Naive thymus-derived CD8-positive, alpha-beta T cell (primary cell): Measurements from ENCODE around the gene NRBP1. TPM values are rescaled to one million over a fixed set of nuclear protein-coding genes. Genes with fewer than 3 reads are reported as not detected.

Experiments
- ATAC-seq, 2 donors: fragments of 150-1000 bp; cut with Tn5 transposase in 1 of 2; sonication (Bioruptor Pico), chemical (Tn5 transposase) in 1 of 2; 1 replicate in 1 of 2; 2 replicates in 1 of 2; pipeline ENCODE4 v1.10.0; 2021; ENCODE audit warnings: mild to moderate bottlenecking in 2 of 2, moderate library complexity in 2 of 2
- POLR2A ChIA-PET: fragments of 350-600 bp; sonication (Branson Sonifier 250); formaldehyde crosslinking; loops from one replicate; lab custom pipeline; 2021; ENCODE audit warnings: antibody characterized with exemption; lab: Charles Lee
- DNase-seq, 10 donors: peaks; one replicate each; pipeline versions ENCODE4 v3.0.0 to v3.0.0-alpha.2; 2020 to 2022
- H3K27ac Mint-ChIP-seq, 10 donors: one replicate each; pipeline ENCODE4 v1.8.0; 2020 to 2022; ENCODE audit warnings: mild to moderate bottlenecking in 10 of 10, mixed read lengths in 10 of 10, moderate library complexity in 4 of 10, inconsistent platforms in 1 of 10
- H3K27me3 Mint-ChIP-seq, 5 donors: one replicate each; pipeline ENCODE4 v1.8.0; 2021 to 2022; ENCODE audit warnings: mixed read lengths in 5 of 5
- H3K36me3 Mint-ChIP-seq, 3 donors: one replicate each; pipeline ENCODE4 v1.8.0; 2020 to 2022; ENCODE audit warnings: mixed read lengths in 3 of 3, mild to moderate bottlenecking in 2 of 3, inconsistent platforms in 1 of 3
- H3K4me1 Mint-ChIP-seq, 4 donors: one replicate each; pipeline ENCODE4 v1.8.0; 2021 to 2022; ENCODE audit warnings: mixed read lengths in 4 of 4
- H3K4me3 Mint-ChIP-seq, 10 donors: one replicate each; pipeline ENCODE4 v1.8.0; 2020 to 2022; ENCODE audit warnings: mild to moderate bottlenecking in 10 of 10, mixed read lengths in 10 of 10, moderate library complexity in 6 of 10, inconsistent platforms in 1 of 10
- H3K9me3 Mint-ChIP-seq, 9 donors: one replicate each; pipeline ENCODE4 v1.8.0; 2020 to 2022; ENCODE audit warnings: mixed read lengths in 9 of 9, mild to moderate bottlenecking in 3 of 9, inconsistent platforms in 1 of 9, moderate library complexity in 1 of 9
- polyA plus RNA-seq, 3 donors: library from polyadenylated mRNA; unstranded; fragments of 300-500 nt; fragmentation: Illumina TruSeq; gene quantifications; one replicate each; pipeline ENCODE4 v1.2.3, GENCODE V29; 2021
- total RNA-seq, 8 experiments: library from RNA in 2 of 8; stranded (reverse) in 2 of 8; gene quantifications; one replicate each; pipeline ENCODE4 v1.2.3 and lab custom pipeline; 2021 to 2026

The NRBP1 gene
- total RNA-seq = 100 to 1,000 TPM; 118 TPM
- 100 to 1,000 TPM in 1 of 3 donors, 10 to 100 TPM in 2; 73.4 to 107 (median 78.8) TPM for polyA plus RNA-seq
- total RNA-seq (lab: John Stamatoyannopoulos, UW) = 131 to 175 (median 149) reads per million in 6 experiments

GRCh38 chr2:27428213-27428977, at the start of gene NRBP1:
Gene NRBP1 (plus strand): TSS chr2:27428631. CDS start chr2:27433274, 4,643 bp downstream.
- peaks cover 0 to 14% (median 4%) of the 10 kb centered on the region in 3 donors for H3K36me3 Mint-ChIP-seq
- H3K4me3 Mint-ChIP-seq = peak within 1 kb of the TSS; percentile 95 to 100 (median 98)
- peak within 1 kb of the TSS; percentile 94 to 99 (median 98) for H3K27ac Mint-ChIP-seq
- DNase-seq = peak; percentile 81 to 93 (median 90)
- H3K4me1 Mint-ChIP-seq = peaks cover 22 to 45% (median 43%) of the 10 kb centered on the region in 4 donors
- POLR2A ChIA-PET = interaction anchor here (0.7 to 3.7 kb wide), 21 partner anchors 9 to 377 kb away, joined by 3 to 58 read pairs (median 5); partner anchors contain the start of genes AGBL5, EIF2B4, GTF3C2 and IFT172
- ATAC-seq = peak; percentile 92 to 94
- H3K27me3 Mint-ChIP-seq = no peaks in the 10 kb centered on the region
- H3K9me3 Mint-ChIP-seq = no peaks in the 10 kb centered on the region

- no peak for ATAC-seq
- Mint-ChIP-seq H3K27me3 (no peaks in the 10 kb centered on the region), H3K27ac (peak overlapping the region; percentile 12 to 97 (median 92)), H3K4me1 (peaks cover 17 to 48% (median 30%) of the 10 kb centered on the region in 4 donors), H3K9me3 (no peaks in the 10 kb centered on the region), H3K36me3 (peaks cover 0 to 54% (median 12%) of the 10 kb centered on the region in 3 donors), H3K4me3 (peak overlapping the region in 6 of 10 donors; percentile 38 to 95 (median 90))
- POLR2A ChIA-PET = interaction anchor here (0.6 to 3.4 kb wide), 8 partner anchors 9 to 245 kb away, joined by 3 to 71 read pairs (median 14); partner anchors contain the start of genes EIF2B4, GTF3C2, MPV17 and NRBP1
- DNase-seq = no peak
These were observed 49.6 kb upstream of the NRBP1 start for GRCh38 chr2:27378809-27379290.

DNA sequence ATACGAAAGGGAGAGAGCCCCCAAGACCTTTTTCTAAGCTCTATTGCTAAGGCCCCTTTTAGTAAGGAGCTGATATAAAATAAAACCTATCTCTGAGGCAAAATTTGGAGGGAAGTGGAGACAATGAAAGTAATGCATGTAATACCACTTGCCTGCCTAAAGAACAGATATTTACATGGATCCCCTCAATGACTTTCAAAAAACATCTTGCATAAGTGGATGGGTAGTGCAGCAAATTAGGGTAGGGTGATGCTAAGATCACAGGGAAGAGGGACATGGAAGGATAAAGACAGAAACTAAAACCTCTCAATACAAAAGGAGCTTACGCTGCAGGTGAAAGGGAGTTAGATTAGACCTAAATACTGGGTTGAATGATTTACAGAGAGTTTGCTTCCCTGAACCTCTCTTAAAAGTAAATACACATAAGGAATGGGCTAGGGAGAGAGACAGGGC, 49.0 kb upstream of the NRBP1 start:
- Mint-ChIP-seq H3K27me3 (no peaks in the 10 kb centered on the region), H3K4me3 (peak overlapping the region; percentile 73 to 95 (median 89)), H3K27ac (peak overlapping the region; percentile 38 to 97 (median 94)), H3K4me1 (peaks cover 18 to 48% (median 30%) of the 10 kb centered on the region in 4 donors), H3K9me3 (no peaks in the 10 kb centered on the region), H3K36me3 (peaks cover 0 to 54% (median 10%) of the 10 kb centered on the region in 3 donors)
- no peak for DNase-seq
- ATAC-seq = no peak
- POLR2A ChIA-PET = interaction anchor here (0.6 to 3.4 kb wide), 8 partner anchors 9 to 245 kb away, joined by 3 to 71 read pairs (median 14); partner anchors contain the start of genes EIF2B4, GTF3C2, MPV17 and NRBP1

DNA sequence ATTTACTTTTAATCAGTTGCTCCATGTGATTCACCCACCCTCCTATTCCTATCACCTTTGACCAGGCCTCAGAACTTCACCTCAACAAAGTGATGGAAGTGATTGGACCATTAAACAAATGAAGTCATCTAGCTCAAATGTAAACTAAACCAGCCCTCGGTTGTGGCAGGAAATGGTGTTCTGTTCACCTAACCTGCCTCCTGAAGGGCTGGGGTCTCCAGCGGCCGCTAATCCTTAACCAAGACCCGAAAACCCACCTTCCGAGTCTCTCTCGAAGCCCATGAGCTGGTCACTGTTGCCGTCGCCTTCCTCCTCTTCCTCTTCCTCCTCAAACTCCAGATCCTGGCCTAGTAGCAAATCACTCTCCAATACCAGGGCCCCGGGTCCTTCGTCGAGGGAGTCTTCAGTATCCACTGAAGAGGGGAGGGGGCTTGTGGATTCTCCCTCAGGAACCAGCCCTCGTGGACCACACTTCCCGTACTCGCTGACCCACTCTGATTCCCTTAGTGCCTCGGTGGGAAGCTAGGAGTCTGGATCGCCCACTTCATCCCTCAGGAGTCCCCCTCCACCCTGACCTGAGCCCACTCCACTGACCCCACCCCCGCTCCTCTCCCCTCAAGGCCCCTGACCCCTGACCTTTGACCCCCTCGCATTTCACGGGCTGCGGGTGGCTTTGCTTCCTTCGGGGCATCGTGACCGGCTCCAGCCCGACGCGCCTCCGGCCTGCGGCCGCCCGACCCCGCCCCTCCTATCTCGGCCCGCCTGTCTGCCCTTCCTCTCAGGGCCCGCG, 48.4 kb upstream of the NRBP1 start:
- Mint-ChIP-seq H3K4me3 (peak overlapping the region; percentile 73 to 95 (median 89)), H3K36me3 (peaks cover 0 to 53% (median 5%) of the 10 kb centered on the region in 3 donors), H3K9me3 (no peaks in the 10 kb centered on the region), H3K4me1 (peaks cover 20 to 48% (median 29%) of the 10 kb centered on the region in 4 donors), H3K27me3 (no peaks in the 10 kb centered on the region), H3K27ac (peak overlapping the region; percentile 38 to 97 (median 94))
- POLR2A ChIA-PET = interaction anchor here (0.5 to 3.4 kb wide), 12 partner anchors 10 to 328 kb away, joined by 3 to 71 read pairs (median 6); partner anchors contain the start of genes AGBL5, CCDC121, EIF2B4 and GPN1
- DNase-seq (peak in 7 of 10 donors; percentile 15 to 75 (median 26)), ATAC-seq (peak; percentile 2 to 15)

DNA sequence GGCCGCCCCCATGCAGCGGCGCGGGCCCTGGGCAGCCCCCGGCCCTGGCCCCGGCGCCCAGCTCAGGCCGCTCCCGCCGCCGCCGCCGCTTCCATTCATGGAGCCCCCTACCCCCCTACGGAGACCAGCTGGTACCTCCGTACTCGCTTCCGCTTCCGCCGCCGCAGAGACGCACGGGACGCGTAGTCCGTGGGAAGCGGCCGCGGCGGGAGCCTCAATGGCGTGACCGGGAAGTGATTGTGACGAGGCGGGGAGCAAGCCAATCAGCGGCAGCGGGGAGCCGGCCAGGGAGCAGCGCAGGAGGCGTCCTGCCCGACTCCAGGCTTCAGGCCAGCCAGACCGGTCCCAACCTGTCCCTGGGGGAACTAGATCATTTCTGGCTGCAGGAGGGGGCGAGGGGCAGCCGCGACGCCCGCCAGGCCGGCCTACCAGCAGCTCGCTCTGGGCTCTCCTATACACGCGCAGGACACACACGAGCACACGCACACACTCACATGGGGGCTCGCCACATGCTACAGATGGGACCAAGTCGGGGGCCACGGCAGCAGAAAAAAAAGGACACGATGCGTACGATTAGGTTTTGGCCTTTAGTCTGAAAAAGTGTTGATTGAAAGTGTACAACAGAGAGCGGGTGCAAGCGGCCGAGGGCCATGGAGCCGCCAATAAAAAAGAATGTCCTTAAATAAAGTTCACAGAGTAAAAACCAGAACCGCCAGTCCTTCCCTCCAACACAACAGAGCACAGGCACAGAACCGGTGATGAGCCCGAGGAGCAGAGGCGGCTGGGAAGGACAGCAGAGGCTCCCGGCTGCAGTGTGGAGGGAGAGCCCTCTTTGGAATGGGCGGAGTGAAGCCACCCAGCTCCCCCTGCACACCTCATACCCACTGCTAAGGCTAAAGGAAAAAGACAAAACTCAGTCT, 47.5 kb upstream of the NRBP1 start, which contains the start of gene ZNF513:
TSS of gene ZNF513 (minus strand) at position 109 of the 920 bp plus-strand sequence. CDS start 208 bp downstream, outside the sequence.
- H3K4me3 Mint-ChIP-seq = peak within 1 kb of the TSS; percentile 84 to 95 (median 90)
- H3K27ac Mint-ChIP-seq = peak within 1 kb of the TSS; percentile 85 to 97 (median 94)
- POLR2A ChIA-PET = interaction anchor here (0.6 to 3.4 kb wide), 9 partner anchors 11 to 329 kb away, joined by 3 to 71 read pairs (median 13); partner anchors contain the start of genes AGBL5, CCDC121, EIF2B4 and GPN1
- peak; percentile 74 to 91 (median 82) for DNase-seq
- H3K27me3 Mint-ChIP-seq = no peaks in the 10 kb centered on the region
- H3K36me3 Mint-ChIP-seq = peaks cover 0 to 53% (median 2%) of the 10 kb centered on the region in 3 donors
- H3K9me3 Mint-ChIP-seq = no peaks in the 10 kb centered on the region
- peaks cover 19 to 48% (median 29%) of the 10 kb centered on the region in 4 donors for H3K4me1 Mint-ChIP-seq
- ATAC-seq = peak; percentile 93 to 95

- Mint-ChIP-seq H3K27me3 (no peaks in the 10 kb centered on the region), H3K9me3 (no peaks in the 10 kb centered on the region), H3K27ac (peak overlapping the region; percentile 85 to 97 (median 94)), H3K36me3 (peaks cover 0 to 53% (median 2%) of the 10 kb centered on the region in 3 donors), H3K4me3 (peak overlapping the region; percentile 84 to 95 (median 90)), H3K4me1 (peaks cover 19 to 48% (median 27%) of the 10 kb centered on the region in 4 donors)
- POLR2A ChIA-PET = interaction anchor here (1.8 to 3.4 kb wide), 5 partner anchors 11 to 247 kb away, joined by 7 to 71 read pairs (median 27); partner anchors contain the start of genes CCDC121, EIF2B4, GPN1 and GTF3C2
- DNase-seq = no peak
- no peak for ATAC-seq
These were observed 46.8 kb upstream of the NRBP1 start for GRCh38 chr2:27381577-27382181.

DNA sequence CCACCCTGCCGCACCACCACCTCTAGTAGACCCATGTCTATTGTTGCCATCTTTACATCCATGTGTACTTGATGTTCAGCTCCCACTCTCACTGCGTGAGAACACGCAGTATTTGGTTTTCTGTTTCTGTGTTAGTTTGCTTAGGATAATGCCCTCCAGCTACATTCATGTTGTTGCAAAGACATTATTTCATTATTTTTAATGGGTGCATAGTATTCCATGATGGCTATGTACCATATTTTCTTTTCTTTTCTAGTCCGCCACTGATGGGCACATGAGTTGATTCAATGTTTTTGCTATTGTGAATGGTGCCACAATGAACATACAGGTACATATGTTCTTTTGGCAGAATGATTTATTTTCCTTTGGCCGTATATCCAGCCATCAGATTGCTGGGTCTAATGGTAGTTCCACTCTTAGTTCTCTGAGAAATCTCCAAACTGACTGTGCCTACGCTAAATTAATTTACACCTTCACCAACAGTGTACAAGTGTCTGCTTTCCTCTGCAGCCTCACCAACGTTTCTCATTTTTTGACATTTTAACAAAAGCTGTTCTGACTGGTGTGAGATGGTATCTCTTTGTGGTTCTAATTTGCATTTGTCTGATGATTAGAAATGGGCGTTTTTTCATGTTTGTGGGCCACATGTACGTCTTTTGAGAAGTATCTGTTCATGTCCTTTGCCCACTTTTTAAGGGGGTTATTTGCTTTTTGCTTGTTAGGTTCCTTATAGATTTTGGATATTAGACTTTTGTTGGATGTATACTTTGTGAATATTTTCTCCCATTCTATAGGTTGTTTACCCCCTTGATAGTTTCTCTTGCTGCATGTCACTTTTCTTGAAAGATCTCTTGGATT, 37.4 kb upstream of the NRBP1 start:
- peak overlapping the region in 9 of 10 donors; percentile 52 to 89 (median 80) for H3K27ac Mint-ChIP-seq

DNA sequence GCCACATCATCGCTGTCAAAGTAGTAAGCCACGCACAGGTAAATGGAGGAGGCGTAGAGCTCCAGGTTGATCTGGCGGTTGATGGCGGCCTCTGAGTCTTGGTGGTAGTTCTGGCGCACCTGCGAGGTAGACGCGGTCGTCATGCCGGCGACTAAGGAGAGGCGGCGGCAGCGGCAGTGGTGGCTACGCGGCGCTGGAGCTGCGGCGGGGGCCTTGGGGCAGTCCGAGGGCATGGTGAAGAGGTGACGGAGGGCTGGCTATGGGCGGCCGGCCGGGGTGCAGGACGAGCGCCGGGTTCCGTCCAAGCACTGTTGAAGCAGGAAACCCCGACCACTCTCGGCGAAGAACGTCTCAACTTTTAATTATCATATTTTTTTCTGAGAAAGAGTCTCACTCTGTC, 35.2 kb upstream of the NRBP1 start:
- no peak overlapping the region for H3K4me3 Mint-ChIP-seq
- ATAC-seq = no peak
- no peaks in the 10 kb centered on the region for H3K27me3 Mint-ChIP-seq
- POLR2A ChIA-PET = no interaction called here
- no peaks in the 10 kb centered on the region for H3K9me3 Mint-ChIP-seq
- H3K27ac Mint-ChIP-seq = peak overlapping the region in 2 of 10 donors; percentile 43 to 64
- DNase-seq = no peak
- peaks cover 17 to 50% (median 34%) of the 10 kb centered on the region in 4 donors for H3K4me1 Mint-ChIP-seq
- H3K36me3 Mint-ChIP-seq = peaks cover 0 to 26% (median 4%) of the 10 kb centered on the region in 3 donors

More for the DNA sequence above, 37.4 kb upstream of the NRBP1 start:
- H3K9me3 Mint-ChIP-seq = no peaks in the 10 kb centered on the region
- H3K4me1 Mint-ChIP-seq = peaks cover 11 to 36% (median 25%) of the 10 kb centered on the region in 4 donors
- POLR2A ChIA-PET = no interaction called here
- DNase-seq (peak in 1 of 10 donors; percentile 25), ATAC-seq (peak in 1 of 2 donors; percentile 66)
- no peaks in the 10 kb centered on the region for H3K27me3 Mint-ChIP-seq
- H3K36me3 Mint-ChIP-seq = peaks cover 0 to 30% (median 3%) of the 10 kb centered on the region in 3 donors
- H3K4me3 Mint-ChIP-seq = peak overlapping the region in 5 of 10 donors; percentile 37 to 62 (median 44)

- ATAC-seq = no peak
- peaks cover 12 to 51% (median 40%) of the 10 kb centered on the region in 4 donors for H3K4me1 Mint-ChIP-seq
- peak overlapping the region in 3 of 10 donors; percentile 44 to 83 (median 45) for H3K27ac Mint-ChIP-seq
- peaks cover 0 to 41% (median 5%) of the 10 kb centered on the region in 3 donors for H3K36me3 Mint-ChIP-seq
- H3K9me3 Mint-ChIP-seq = no peaks in the 10 kb centered on the region
- H3K4me3 Mint-ChIP-seq = peak overlapping the region in 1 of 10 donors; percentile 31
- no peaks in the 10 kb centered on the region for H3K27me3 Mint-ChIP-seq
- DNase-seq = no peak
- POLR2A ChIA-PET = no interaction called here
These were observed 29.5 kb upstream of the NRBP1 start for GRCh38 chr2:27398962-27399361.
